ENCODE data around the gene SP140L.

GRCh38 chr2:230335864-230336506 lies 9.0 kb downstream of the SP140L start:
- TF ChIP-seq CTCF (IDR thresholded peaks at IDR 0.05; ENCODE audit: insufficient read depth, low read depth, low read length) (no peak), EZH2 (IDR thresholded peaks at IDR 0.05; ENCODE audit: insufficient read depth, low read length) (no peak)
